Skeletal muscle satellite cell (primary cell): ENCODE measurements around the gene MAT2B.

Experiments used
- H3K27me3 ChIP-seq: 2 replicates; pipeline ENCODE4 v1.7.0; 2013; ENCODE audit warnings: low read length; ENCODE audit not compliant: control insufficient read depth, insufficient read depth
- H3K36me3 ChIP-seq: 2 replicates; pipeline ENCODE4 v1.7.0; 2013; ENCODE audit warnings: mild to moderate bottlenecking, control low read depth, low read length; ENCODE audit not compliant: insufficient read depth
- H3K4me1 ChIP-seq: 2 replicates; pipeline ENCODE4 v1.7.0; 2013; ENCODE audit warnings: low read length; ENCODE audit not compliant: control insufficient read depth, insufficient read depth
- H3K4me2 ChIP-seq: 2 replicates; pipeline ENCODE4 v1.7.0; 2013; ENCODE audit warnings: mild to moderate bottlenecking, low read length
- H3K4me3 ChIP-seq: 2 replicates; pipeline ENCODE4 v1.7.0; 2013; ENCODE audit warnings: low read length
- H3K9ac ChIP-seq: 2 replicates; pipeline ENCODE4 v1.7.0; 2013; ENCODE audit warnings: mild to moderate bottlenecking, low read depth, low read length, moderate library complexity
- H3K9me3 ChIP-seq: replicated peaks from 2 replicates; pipeline ENCODE4 v1.7.0; 2013; ENCODE audit warnings: mild to moderate bottlenecking, control low read depth, low read length

MAT2B gene

DNA sequence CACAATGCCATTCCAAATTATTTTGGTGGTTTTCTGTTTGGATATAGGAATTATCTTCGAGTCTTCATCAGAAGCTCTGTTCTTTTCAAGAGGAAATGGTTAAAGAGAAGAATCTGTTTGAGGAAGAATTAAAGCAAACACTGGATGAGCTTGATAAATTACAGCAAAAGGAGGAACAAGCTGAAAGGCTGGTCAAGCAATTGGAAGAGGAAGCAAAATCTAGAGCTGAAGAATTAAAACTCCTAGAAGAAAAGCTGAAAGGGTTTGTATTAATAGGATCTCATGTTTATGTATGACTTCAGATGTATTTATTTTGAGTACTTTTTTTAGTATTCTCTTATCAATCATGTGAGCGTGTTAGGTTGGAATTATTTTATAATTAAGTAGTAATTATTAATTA is 30.0 kb upstream of the MAT2B start:
- Histone ChIP-seq H3K4me3 (no peak overlapping the region), H3K9ac (no peak overlapping the region), H3K36me3 (peaks cover 32% of the 10 kb centered on the region), H3K4me2 (no peak overlapping the region), H3K27me3 (no peaks in the 10 kb centered on the region), H3K9me3 (no peaks in the 10 kb centered on the region), H3K4me1 (peaks cover 13% of the 10 kb centered on the region)

DNA sequence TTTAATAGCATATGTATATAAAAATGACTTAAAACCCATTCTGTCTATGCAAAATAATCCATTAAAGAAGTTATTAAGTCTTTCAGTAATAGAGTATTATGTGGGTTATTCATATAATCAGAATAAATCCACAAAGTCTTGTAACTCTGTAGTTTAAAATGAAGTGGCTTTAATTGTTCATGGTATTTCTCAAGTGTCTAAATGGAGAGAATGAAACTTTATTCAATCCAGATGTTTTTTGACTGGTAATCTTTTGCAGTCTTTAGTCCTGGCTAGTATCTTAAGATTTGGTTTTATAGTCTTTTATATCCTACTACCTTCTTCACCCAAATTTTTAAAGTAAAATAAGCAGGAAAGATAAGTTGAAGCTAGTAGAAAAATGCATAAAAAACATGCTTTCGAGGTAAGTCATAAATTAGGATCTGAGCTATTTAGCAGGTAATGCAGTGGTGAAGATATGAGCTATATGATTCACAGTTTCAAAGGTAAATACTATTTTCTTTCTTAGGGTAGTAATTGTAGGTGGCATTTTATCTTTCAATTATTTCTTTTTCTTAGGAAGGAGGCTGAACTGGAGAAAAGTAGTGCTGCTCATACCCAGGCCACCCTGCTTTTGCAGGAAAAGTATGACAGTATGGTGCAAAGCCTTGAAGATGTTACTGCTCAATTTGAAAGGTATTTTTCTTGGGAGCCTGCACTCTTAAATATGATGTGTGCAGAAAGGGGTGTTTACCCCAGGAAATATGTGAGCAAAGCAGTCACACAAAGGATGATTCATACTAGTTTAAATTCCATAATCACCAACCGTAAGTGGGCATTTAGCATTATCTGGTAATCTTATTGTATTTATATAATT is 27.1 kb upstream of the MAT2B start:
- H3K4me1 ChIP-seq = peaks cover 13% of the 10 kb centered on the region
- peaks cover 28% of the 10 kb centered on the region for H3K36me3 ChIP-seq
- no peaks in the 10 kb centered on the region for H3K27me3 ChIP-seq
- no peaks in the 10 kb centered on the region for H3K9me3 ChIP-seq
- H3K9ac ChIP-seq = no peak overlapping the region
- H3K4me3 ChIP-seq = no peak overlapping the region
- H3K4me2 ChIP-seq = no peak overlapping the region

GRCh38 chr5:163478982-163479271 is 26.5 kb upstream of the MAT2B start:
- Histone ChIP-seq H3K36me3 (peaks cover 26% of the 10 kb centered on the region), H3K27me3 (no peaks in the 10 kb centered on the region), H3K4me1 (peaks cover 13% of the 10 kb centered on the region), H3K9ac (no peak overlapping the region), H3K4me3 (no peak overlapping the region), H3K4me2 (no peak overlapping the region), H3K9me3 (no peaks in the 10 kb centered on the region)

- H3K4me2 ChIP-seq = no peak overlapping the region
- no peak overlapping the region for H3K4me3 ChIP-seq
- H3K9ac ChIP-seq = no peak overlapping the region
- H3K4me1 ChIP-seq = no peaks in the 10 kb centered on the region
- H3K27me3 ChIP-seq = no peaks in the 10 kb centered on the region
- H3K36me3 ChIP-seq = peaks cover 16% of the 10 kb centered on the region
- no peaks in the 10 kb centered on the region for H3K9me3 ChIP-seq
Measured at GRCh38 chr5:163489055-163489744, 16.2 kb upstream of the MAT2B start.

DNA sequence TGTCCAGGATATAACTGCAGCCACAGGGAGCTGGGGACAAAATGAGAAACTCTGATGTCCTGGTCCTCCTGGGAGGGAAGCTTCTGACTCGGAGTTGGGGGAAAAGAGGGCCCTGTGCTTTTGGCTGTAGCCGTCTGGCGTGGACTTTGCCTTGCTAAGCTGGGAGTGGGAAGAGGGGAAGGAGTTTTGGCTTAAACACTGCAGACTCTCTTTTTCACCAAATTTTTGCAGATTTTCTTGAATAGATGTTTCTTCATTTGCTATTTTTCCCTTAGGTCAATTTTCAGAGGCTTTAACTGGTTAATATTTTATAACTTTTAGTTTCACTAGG is 15.7 kb upstream of the MAT2B start:
- Histone ChIP-seq H3K9me3 (no peaks in the 10 kb centered on the region), H3K9ac (no peak overlapping the region), H3K4me2 (no peak overlapping the region), H3K36me3 (peaks cover 12% of the 10 kb centered on the region), H3K4me3 (no peak overlapping the region), H3K4me1 (no peaks in the 10 kb centered on the region), H3K27me3 (no peaks in the 10 kb centered on the region)

- Histone ChIP-seq H3K36me3 (peaks cover 6% of the 10 kb centered on the region), H3K9ac (no peak overlapping the region), H3K4me1 (peaks cover 6% of the 10 kb centered on the region), H3K4me3 (no peak overlapping the region), H3K27me3 (no peaks in the 10 kb centered on the region), H3K9me3 (no peaks in the 10 kb centered on the region), H3K4me2 (no peak overlapping the region)
Measured at GRCh38 chr5:163496286-163496685, 9.1 kb upstream of the MAT2B start.

GRCh38 chr5:163497315-163497714 is 8.1 kb upstream of the MAT2B start:
- Histone ChIP-seq H3K36me3 (peaks cover 5% of the 10 kb centered on the region), H3K4me2 (no peak overlapping the region), H3K4me1 (peaks cover 8% of the 10 kb centered on the region), H3K27me3 (no peaks in the 10 kb centered on the region), H3K9ac (no peak overlapping the region), H3K9me3 (no peaks in the 10 kb centered on the region), H3K4me3 (no peak overlapping the region)

- H3K9me3 ChIP-seq = no peaks in the 10 kb centered on the region
- peaks cover 13% of the 10 kb centered on the region for H3K4me1 ChIP-seq
- no peak overlapping the region for H3K9ac ChIP-seq
- no peaks in the 10 kb centered on the region for H3K36me3 ChIP-seq
- H3K4me3 ChIP-seq = no peak overlapping the region
- no peak overlapping the region for H3K4me2 ChIP-seq
- no peaks in the 10 kb centered on the region for H3K27me3 ChIP-seq
Measured at GRCh38 chr5:163498886-163499285, 6.5 kb upstream of the MAT2B start.

DNA sequence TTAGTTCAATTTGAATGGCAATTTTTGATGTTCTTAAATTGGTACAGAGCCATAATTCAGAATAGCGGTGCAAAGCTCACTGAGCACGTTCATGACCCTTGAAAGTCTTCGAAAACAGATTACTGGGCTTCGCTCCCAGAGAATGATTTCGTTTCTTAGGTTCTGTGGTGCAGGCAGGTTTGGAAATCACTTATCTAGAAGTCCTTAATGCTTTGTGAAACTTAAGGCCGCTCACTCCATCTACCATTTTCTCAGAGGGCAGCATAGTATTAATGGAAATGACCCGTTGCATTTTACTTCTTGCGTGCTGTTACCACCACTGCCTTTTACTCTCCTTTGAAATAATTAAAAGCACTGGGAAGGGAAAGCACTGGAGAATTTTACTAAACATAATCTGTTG is 2.9 kb upstream of the MAT2B start:
- peak overlapping the region; percentile 92 for H3K9ac ChIP-seq
- H3K4me2 ChIP-seq = peak overlapping the region; percentile 88
- no peaks in the 10 kb centered on the region for H3K9me3 ChIP-seq
- H3K4me3 ChIP-seq = peak overlapping the region; percentile 88
- no peaks in the 10 kb centered on the region for H3K36me3 ChIP-seq
- peaks cover 16% of the 10 kb centered on the region for H3K4me1 ChIP-seq
- H3K27me3 ChIP-seq = no peaks in the 10 kb centered on the region

- Histone ChIP-seq H3K4me1 (peaks cover 24% of the 10 kb centered on the region), H3K9ac (peak overlapping the region; percentile 92), H3K27me3 (no peaks in the 10 kb centered on the region), H3K4me2 (peak overlapping the region; percentile 88), H3K9me3 (no peaks in the 10 kb centered on the region), H3K36me3 (no peaks in the 10 kb centered on the region), H3K4me3 (peak overlapping the region; percentile 88)
Measured at GRCh38 chr5:163503106-163504078, 2.0 kb upstream of the MAT2B start.
